ENCODE measurements around the gene KIR3DL3. TPM values are rescaled to one million over a fixed set of nuclear protein-coding genes. Genes with fewer than 3 reads are reported as not detected.
A peak's percentile ranks its signal among the peaks of the same experiment; 100 is the strongest.
"Not testable (repeated sequence)": the region's sequence is repeated elsewhere in the genome, so short reads cannot be mapped to it uniquely, and the experiment has no call there.

The KIR3DL3 gene
- total RNA-seq: not detected
- not detected for polyA plus RNA-seq (ENCODE audit: insufficient read length in 2 of 2)
- long read RNA-seq, donor 1: 0 reads
- long read RNA-seq, donor 2: 0 reads
- long read RNA-seq, donor 3: 0 reads
- long read RNA-seq, donor 4: 0 reads

GRCh38 chr19:54724142-54724541 is at the start of gene KIR3DL3:
Gene KIR3DL3 (plus strand): TSS chr19:54724442. CDS start chr19:54724497, 55 bp downstream.
- Histone ChIP-seq H3K4me3 (ENCODE audit: low read depth, low read length) (no peak within 1 kb of the TSS), H3K9me3 (ENCODE audit: control insufficient read depth, insufficient read depth, low read length) (peaks cover 4% of the 10 kb centered on the region), H3K36me3 (ENCODE audit: control insufficient read depth, insufficient read depth, low read length) (no peaks in the 10 kb centered on the region)

DNA sequence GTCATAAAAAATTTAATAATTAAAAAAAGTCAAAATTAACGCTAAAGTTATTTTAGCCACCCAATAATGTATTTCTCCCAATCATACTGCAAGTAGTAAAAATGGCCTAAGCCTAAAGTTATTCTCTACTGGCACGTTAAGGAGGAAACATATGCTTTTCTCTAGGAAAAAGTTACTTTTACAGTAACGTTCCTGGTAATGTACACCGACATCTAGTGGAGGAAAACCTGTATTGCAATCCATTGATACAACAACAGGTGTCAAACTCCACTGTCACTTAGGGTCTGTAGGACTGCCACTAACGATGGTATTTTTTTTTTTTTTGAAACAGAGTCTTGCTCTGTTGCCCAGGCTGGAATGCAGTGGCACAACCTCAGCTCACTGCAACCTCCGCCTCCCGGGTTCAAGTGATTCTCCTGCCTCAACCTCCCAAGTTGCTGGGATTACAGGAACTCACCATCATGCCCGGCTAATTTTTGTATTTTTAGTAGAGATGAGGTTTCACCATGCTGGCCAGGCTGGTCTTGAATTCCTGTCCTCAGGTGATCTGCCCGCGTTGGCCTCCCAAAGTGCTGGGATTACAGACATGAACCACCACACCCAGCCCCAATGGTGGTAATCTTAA is 47.9 kb upstream of the KIR3DL3 start:
- H3K4me1 ChIP-seq (ENCODE audit: control insufficient read depth, insufficient read depth, low read length); H3K27ac ChIP-seq (ENCODE audit: low read depth, low read length); H3K36me3 ChIP-seq (ENCODE audit: control insufficient read depth, insufficient read depth, low read length); H3K4me3 ChIP-seq (ENCODE audit: low read depth, low read length); H3K9me3 ChIP-seq (ENCODE audit: control insufficient read depth, insufficient read depth, low read length); H3K27me3 ChIP-seq (ENCODE audit: control insufficient read depth, insufficient read depth, low read length): not testable (repeated sequence)
- WGBS (ENCODE audit: insufficient coverage): 40% methylated on average over 5 of the region's 10 CpGs
- DNase-seq (ENCODE audit: low read depth in 4 of 6, low spot score in 6 of 6): peak in 2 of 6 donors; percentile 54 to 66

More at GRCh38 chr19:54724142-54724541, at the start of gene KIR3DL3:
- WGBS (ENCODE audit: insufficient coverage): 85% methylated on average over 9 of the region's 9 CpGs
- H3K27me3 ChIP-seq (ENCODE audit: control insufficient read depth, insufficient read depth, low read length): no peaks in the 10 kb centered on the region
- H3K4me1 ChIP-seq (ENCODE audit: control insufficient read depth, insufficient read depth, low read length): no peaks in the 10 kb centered on the region
- DNase-seq (ENCODE audit: low read depth in 4 of 6, low spot score in 6 of 6): no peak
- H3K27ac ChIP-seq (ENCODE audit: low read depth, low read length): no peak within 1 kb of the TSS

DNA sequence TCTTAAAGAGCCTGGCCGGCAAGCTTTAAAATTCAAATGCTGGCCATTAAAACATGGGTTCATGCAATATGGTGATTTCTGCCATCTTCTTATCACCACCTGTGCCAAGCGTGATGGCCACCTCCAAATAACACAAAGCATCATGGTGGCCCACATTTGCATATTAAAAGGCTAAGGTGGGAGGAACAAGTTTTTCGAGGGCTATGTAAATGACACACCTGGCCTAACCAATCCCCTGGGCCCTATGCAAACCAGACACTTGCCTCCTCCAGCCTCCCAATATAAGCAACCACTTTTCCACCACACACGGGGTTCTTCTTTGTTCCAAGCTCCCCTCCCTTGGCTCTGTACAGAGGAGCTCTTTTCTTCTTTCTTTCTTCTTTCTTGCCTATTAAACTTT is 47.0 kb upstream of the KIR3DL3 start:
- 17% methylated on average over 1 of the region's 4 CpGs for WGBS (ENCODE audit: insufficient coverage)
- H3K36me3 ChIP-seq (ENCODE audit: control insufficient read depth, insufficient read depth, low read length): no peaks in the 10 kb centered on the region
- H3K4me3 ChIP-seq (ENCODE audit: low read depth, low read length): no peak overlapping the region
- no peaks in the 10 kb centered on the region for H3K9me3 ChIP-seq (ENCODE audit: control insufficient read depth, insufficient read depth, low read length)
- H3K27me3 ChIP-seq (ENCODE audit: control insufficient read depth, insufficient read depth, low read length): no peaks in the 10 kb centered on the region
- no peak overlapping the region for H3K27ac ChIP-seq (ENCODE audit: low read depth, low read length)
- DNase-seq (ENCODE audit: low read depth in 4 of 6, low spot score in 6 of 6): no peak
- no peaks in the 10 kb centered on the region for H3K4me1 ChIP-seq (ENCODE audit: control insufficient read depth, insufficient read depth, low read length)

DNA sequence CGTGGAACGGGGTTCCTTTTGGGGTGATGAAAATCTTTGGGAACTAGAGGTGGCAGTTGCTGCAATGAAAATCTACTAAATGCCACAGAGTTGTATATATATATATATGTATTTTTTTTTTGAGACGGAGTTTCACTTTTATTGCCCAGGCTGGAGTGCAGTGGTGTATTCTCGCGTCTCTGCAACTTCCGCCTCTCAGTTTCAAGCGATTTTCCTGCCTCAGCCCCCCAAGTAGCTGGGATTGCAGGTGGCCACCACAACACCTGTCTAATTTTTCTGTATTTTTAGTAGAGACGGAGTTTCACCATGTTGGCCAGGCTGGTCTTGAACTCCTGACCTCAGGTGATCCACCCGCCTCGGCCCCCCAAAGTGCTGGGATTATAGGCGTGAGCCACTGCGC is 42.6 kb upstream of the KIR3DL3 start:
- H3K4me1 ChIP-seq (ENCODE audit: control insufficient read depth, insufficient read depth, low read length); H3K4me3 ChIP-seq (ENCODE audit: low read depth, low read length); H3K36me3 ChIP-seq (ENCODE audit: control insufficient read depth, insufficient read depth, low read length); H3K9me3 ChIP-seq (ENCODE audit: control insufficient read depth, insufficient read depth, low read length); H3K27ac ChIP-seq (ENCODE audit: low read depth, low read length); DNase-seq (ENCODE audit: low read depth in 4 of 6, low spot score in 6 of 6); H3K27me3 ChIP-seq (ENCODE audit: control insufficient read depth, insufficient read depth, low read length): not testable (repeated sequence)
- WGBS (ENCODE audit: insufficient coverage): 80% methylated on average over 5 of the region's 12 CpGs

DNA sequence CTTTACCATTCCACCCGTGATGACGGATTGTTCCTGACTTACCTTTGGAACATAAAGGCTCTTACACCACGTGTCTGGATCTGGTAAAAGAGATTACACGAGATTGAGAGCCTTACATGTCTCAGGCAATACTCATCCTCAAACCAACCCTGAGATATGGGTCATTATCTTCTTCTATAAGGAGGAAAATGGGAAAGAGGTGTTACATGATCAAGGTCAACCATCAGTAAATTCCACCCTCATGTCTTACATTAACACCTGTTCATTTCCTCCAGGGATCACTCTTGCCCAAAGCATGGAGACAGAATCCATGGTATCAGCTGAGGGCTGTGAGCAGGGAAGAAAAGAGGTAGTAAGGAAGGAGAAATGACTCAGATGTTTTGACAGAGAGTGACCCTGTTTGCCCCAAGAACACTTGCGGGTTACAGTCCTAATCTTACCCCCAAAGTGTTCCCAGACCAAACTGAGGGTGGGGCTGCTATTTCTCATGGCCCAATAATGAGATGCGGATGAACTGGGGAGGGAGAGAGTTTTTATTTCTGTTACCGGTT is 41.9 kb upstream of the KIR3DL3 start:
- Histone ChIP-seq H3K27ac (ENCODE audit: low read depth, low read length) (no peak overlapping the region), H3K27me3 (ENCODE audit: control insufficient read depth, insufficient read depth, low read length) (no peaks in the 10 kb centered on the region), H3K36me3 (ENCODE audit: control insufficient read depth, insufficient read depth, low read length) (no peaks in the 10 kb centered on the region), H3K9me3 (ENCODE audit: control insufficient read depth, insufficient read depth, low read length) (no peaks in the 10 kb centered on the region), H3K4me1 (ENCODE audit: control insufficient read depth, insufficient read depth, low read length) (no peaks in the 10 kb centered on the region), H3K4me3 (ENCODE audit: low read depth, low read length) (no peak overlapping the region)
- DNase-seq (ENCODE audit: low read depth in 4 of 6, low spot score in 6 of 6): no peak
- no CpG with 5 or more reads among the region's 7 CpGs for WGBS (ENCODE audit: insufficient coverage)

- H3K36me3 ChIP-seq (ENCODE audit: control insufficient read depth, insufficient read depth, low read length): no peaks in the 10 kb centered on the region
- no peak overlapping the region for H3K27ac ChIP-seq (ENCODE audit: low read depth, low read length)
- H3K4me3 ChIP-seq (ENCODE audit: low read depth, low read length): no peak overlapping the region
- no peaks in the 10 kb centered on the region for H3K9me3 ChIP-seq (ENCODE audit: control insufficient read depth, insufficient read depth, low read length)
- no peaks in the 10 kb centered on the region for H3K4me1 ChIP-seq (ENCODE audit: control insufficient read depth, insufficient read depth, low read length)
- 0% methylated on average over 1 of the region's 3 CpGs for WGBS (ENCODE audit: insufficient coverage)
- DNase-seq (ENCODE audit: low read depth in 4 of 6, low spot score in 6 of 6): peak in 1 of 6 donors; percentile 11
- no peaks in the 10 kb centered on the region for H3K27me3 ChIP-seq (ENCODE audit: control insufficient read depth, insufficient read depth, low read length)
Measured at GRCh38 chr19:54684527-54684926, 39.7 kb upstream of the KIR3DL3 start.

DNA sequence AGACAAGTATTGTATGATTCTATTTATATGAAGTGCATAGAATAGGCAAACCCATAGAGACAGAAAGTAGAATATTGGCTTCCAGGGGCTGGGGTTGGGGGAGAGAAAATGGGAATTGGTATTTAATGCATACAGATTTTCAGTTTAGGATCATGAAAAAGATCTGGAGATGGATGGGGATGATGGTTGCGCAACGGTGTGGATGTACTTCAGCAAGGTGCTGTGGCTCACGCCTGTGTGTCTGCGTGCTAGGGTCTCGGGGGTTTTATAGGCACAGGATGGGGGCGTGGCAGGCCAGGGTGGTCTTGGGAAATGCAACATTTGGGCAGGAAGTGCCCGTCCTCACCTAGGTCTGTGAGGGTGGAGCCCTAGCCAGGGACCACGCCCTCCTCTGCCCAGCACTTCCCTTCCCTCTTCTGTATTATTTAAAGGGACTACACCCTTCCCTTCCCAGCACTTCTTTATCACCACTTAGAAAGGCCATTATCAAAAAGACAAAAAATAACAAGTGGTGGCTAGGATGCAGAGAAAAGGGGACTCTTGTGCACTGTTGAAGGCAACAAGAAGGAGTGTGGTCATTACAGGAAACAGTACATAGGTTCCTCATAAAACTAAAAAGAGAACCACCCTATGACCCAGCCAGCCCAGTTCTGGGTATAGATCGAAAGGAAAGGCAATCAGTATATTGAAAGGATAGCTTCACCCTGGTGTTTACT is 32.5 kb upstream of the KIR3DL3 start:
- Histone ChIP-seq H3K4me3 (ENCODE audit: low read depth, low read length) (no peak overlapping the region), H3K27ac (ENCODE audit: low read depth, low read length) (no peak overlapping the region), H3K36me3 (ENCODE audit: control insufficient read depth, insufficient read depth, low read length) (no peaks in the 10 kb centered on the region), H3K27me3 (ENCODE audit: control insufficient read depth, insufficient read depth, low read length) (no peaks in the 10 kb centered on the region), H3K9me3 (ENCODE audit: control insufficient read depth, insufficient read depth, low read length) (no peaks in the 10 kb centered on the region), H3K4me1 (ENCODE audit: control insufficient read depth, insufficient read depth, low read length) (no peaks in the 10 kb centered on the region)
- 75% methylated on average over 8 of the region's 9 CpGs for WGBS (ENCODE audit: insufficient coverage)
- DNase-seq (ENCODE audit: low read depth in 4 of 6, low spot score in 6 of 6): no peak

GRCh38 chr19:54692298-54692615 is 32.0 kb upstream of the KIR3DL3 start:
- WGBS (ENCODE audit: insufficient coverage): 60% methylated on average over 4 of the region's 4 CpGs
- no peak for DNase-seq (ENCODE audit: low read depth in 4 of 6, low spot score in 6 of 6)
- Histone ChIP-seq H3K27me3 (ENCODE audit: control insufficient read depth, insufficient read depth, low read length) (no peaks in the 10 kb centered on the region), H3K4me1 (ENCODE audit: control insufficient read depth, insufficient read depth, low read length) (no peaks in the 10 kb centered on the region), H3K4me3 (ENCODE audit: low read depth, low read length) (no peak overlapping the region), H3K9me3 (ENCODE audit: control insufficient read depth, insufficient read depth, low read length) (no peaks in the 10 kb centered on the region), H3K27ac (ENCODE audit: low read depth, low read length) (no peak overlapping the region), H3K36me3 (ENCODE audit: control insufficient read depth, insufficient read depth, low read length) (no peaks in the 10 kb centered on the region)

DNA sequence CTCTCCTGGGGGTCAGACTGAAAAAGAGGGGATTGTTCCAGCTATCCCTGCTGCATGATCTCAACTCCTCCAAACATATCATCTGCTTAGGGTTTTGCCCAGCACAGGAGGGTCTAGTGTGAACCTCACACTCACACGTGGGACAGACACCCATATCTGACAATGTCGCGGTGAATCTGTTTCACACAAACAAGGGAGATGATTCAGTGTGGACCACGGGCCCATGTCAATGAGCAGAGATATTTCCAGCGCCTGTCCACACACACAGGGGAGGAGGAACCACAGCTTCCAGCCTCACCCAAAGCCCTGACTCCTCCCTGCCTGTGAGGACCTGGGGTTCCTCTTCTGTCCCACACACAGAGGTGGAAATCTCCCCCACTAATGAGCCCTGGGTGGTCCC is 29.6 kb upstream of the KIR3DL3 start:
- no peak for DNase-seq (ENCODE audit: low read depth in 4 of 6, low spot score in 6 of 6)
- Histone ChIP-seq H3K4me1 (ENCODE audit: control insufficient read depth, insufficient read depth, low read length) (no peaks in the 10 kb centered on the region), H3K27ac (ENCODE audit: low read depth, low read length) (no peak overlapping the region), H3K4me3 (ENCODE audit: low read depth, low read length) (no peak overlapping the region), H3K9me3 (ENCODE audit: control insufficient read depth, insufficient read depth, low read length) (no peaks in the 10 kb centered on the region), H3K27me3 (ENCODE audit: control insufficient read depth, insufficient read depth, low read length) (no peaks in the 10 kb centered on the region), H3K36me3 (ENCODE audit: control insufficient read depth, insufficient read depth, low read length) (no peaks in the 10 kb centered on the region)
- WGBS (ENCODE audit: insufficient coverage): 91% methylated on average over 5 of the region's 5 CpGs

GRCh38 chr19:54696117-54696548 is 28.1 kb upstream of the KIR3DL3 start:
- WGBS (ENCODE audit: insufficient coverage): 63% methylated on average over 7 of the region's 8 CpGs
- no peaks in the 10 kb centered on the region for H3K27me3 ChIP-seq (ENCODE audit: control insufficient read depth, insufficient read depth, low read length)

More at GRCh38 chr19:54696117-54696548, 28.1 kb upstream of the KIR3DL3 start:
- Histone ChIP-seq H3K36me3 (ENCODE audit: control insufficient read depth, insufficient read depth, low read length) (no peaks in the 10 kb centered on the region), H3K4me3 (ENCODE audit: low read depth, low read length) (no peak overlapping the region), H3K27ac (ENCODE audit: low read depth, low read length) (no peak overlapping the region), H3K9me3 (ENCODE audit: control insufficient read depth, insufficient read depth, low read length) (no peaks in the 10 kb centered on the region), H3K4me1 (ENCODE audit: control insufficient read depth, insufficient read depth, low read length) (no peaks in the 10 kb centered on the region)
- DNase-seq (ENCODE audit: low read depth in 4 of 6, low spot score in 6 of 6): no peak
